ENCODE measurements around the gene HGF.

HGF gene

GRCh38 chr7:81777697-81778096 is 7.8 kb upstream of the HGF start:
- no peaks in the 10 kb centered on the region for H3K9me3 Mint-ChIP-seq
- H3K4me1 Mint-ChIP-seq, result peaks cover 11% of the 10 kb centered on the region
- H3K4me3 Mint-ChIP-seq, result no peak overlapping the region
- H3K36me3 Mint-ChIP-seq (ENCODE audit: low read depth), result no peaks in the 10 kb centered on the region
- H3K27ac Mint-ChIP-seq, result no peak overlapping the region
- H3K27me3 Mint-ChIP-seq (ENCODE audit: low read depth), result no peaks in the 10 kb centered on the region
- TF ChIP-seq, protein P1, sequence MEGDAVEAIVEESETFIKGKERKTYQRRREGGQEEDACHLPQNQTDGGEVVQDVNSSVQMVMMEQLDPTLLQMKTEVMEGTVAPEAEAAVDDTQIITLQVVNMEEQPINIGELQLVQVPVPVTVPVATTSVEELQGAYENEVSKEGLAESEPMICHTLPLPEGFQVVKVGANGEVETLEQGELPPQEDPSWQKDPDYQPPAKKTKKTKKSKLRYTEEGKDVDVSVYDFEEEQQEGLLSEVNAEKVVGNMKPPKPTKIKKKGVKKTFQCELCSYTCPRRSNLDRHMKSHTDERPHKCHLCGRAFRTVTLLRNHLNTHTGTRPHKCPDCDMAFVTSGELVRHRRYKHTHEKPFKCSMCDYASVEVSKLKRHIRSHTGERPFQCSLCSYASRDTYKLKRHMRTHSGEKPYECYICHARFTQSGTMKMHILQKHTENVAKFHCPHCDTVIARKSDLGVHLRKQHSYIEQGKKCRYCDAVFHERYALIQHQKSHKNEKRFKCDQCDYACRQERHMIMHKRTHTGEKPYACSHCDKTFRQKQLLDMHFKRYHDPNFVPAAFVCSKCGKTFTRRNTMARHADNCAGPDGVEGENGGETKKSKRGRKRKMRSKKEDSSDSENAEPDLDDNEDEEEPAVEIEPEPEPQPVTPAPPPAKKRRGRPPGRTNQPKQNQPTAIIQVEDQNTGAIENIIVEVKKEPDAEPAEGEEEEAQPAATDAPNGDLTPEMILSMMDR (IDR thresholded peaks at IDR 0.05; ENCODE audit: unreplicated experiment in 3 of 3), result no peak

DNA sequence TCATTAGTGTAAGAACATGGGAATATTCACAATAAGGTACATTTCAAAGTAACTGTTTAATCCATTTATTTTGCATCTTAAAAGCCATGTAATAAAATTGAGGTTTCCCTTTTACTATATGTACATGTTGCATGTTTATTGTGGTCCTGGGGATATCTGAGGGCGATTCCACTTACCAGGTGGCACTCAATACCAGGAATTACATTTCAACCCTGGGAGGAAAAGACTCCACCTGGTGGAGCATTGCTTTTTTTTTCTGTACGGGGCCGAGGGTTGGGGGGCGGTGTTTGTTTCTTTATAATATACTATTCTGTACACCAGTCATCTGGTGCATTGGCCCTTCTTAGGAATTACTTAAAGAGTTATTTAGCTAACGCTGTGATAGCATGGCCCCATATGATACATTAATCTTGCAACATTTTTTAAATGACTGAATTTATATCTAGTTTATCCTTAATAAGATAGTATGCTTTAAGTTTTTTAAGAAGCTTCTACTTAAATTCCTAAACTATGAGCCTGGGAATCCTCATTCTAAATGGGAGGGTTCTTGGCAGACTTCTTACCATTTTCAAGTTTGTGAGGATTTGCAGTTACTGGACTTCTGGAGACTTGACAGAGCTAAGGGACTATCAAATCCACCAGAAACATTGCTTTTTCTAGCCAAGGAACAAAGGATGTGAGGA is 7.2 kb upstream of the HGF start:
- Mint-ChIP-seq H3K9me3 (no peaks in the 10 kb centered on the region), H3K4me3 (no peak overlapping the region), H3K4me1 (peaks cover 8% of the 10 kb centered on the region), H3K36me3 (ENCODE audit: low read depth) (no peaks in the 10 kb centered on the region), H3K27ac (no peak overlapping the region), H3K27me3 (ENCODE audit: low read depth) (no peaks in the 10 kb centered on the region)
- TF ChIP-seq, protein P1 (IDR thresholded peaks at IDR 0.05; ENCODE audit: unreplicated experiment in 3 of 3), result no peak

GRCh38 chr7:81776161-81776560 is 6.3 kb upstream of the HGF start:
- Mint-ChIP-seq H3K36me3 (ENCODE audit: low read depth) (no peaks in the 10 kb centered on the region), H3K27me3 (ENCODE audit: low read depth) (no peaks in the 10 kb centered on the region), H3K27ac (no peak overlapping the region), H3K4me1 (no peaks in the 10 kb centered on the region), H3K9me3 (no peaks in the 10 kb centered on the region), H3K4me3 (no peak overlapping the region)
- TF ChIP-seq, protein P1 (IDR thresholded peaks at IDR 0.05; ENCODE audit: unreplicated experiment in 3 of 3), result no peak

DNA sequence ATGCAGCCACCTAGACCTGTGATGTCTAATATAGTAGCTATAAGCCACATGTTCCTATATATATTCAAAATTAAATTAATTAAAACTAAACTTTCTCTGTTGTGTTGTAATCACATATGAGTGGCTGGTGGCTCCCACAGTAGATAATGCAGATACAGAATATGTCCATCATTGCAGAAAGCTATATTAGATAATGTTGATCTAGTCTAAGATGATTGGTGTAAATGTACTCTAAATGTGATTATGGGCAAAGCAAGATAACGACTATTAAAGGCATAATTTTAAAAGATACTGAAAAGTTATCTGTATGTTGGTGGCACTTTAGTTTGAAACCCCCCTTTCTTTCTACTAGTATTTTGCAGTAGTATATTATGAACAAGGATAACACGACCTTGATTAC is 5.7 kb upstream of the HGF start:
- TF ChIP-seq, protein P1 (IDR thresholded peaks at IDR 0.05; ENCODE audit: unreplicated experiment in 3 of 3), result no peak
- Mint-ChIP-seq H3K27me3 (ENCODE audit: low read depth) (no peaks in the 10 kb centered on the region), H3K4me1 (no peaks in the 10 kb centered on the region), H3K9me3 (no peaks in the 10 kb centered on the region), H3K27ac (no peak overlapping the region), H3K36me3 (ENCODE audit: low read depth) (no peaks in the 10 kb centered on the region), H3K4me3 (no peak overlapping the region)

- Mint-ChIP-seq H3K36me3 (ENCODE audit: low read depth) (no peaks in the 10 kb centered on the region), H3K27ac (no peak overlapping the region), H3K4me1 (peaks cover 10% of the 10 kb centered on the region), H3K4me3 (no peak overlapping the region), H3K27me3 (ENCODE audit: low read depth) (no peaks in the 10 kb centered on the region), H3K9me3 (no peaks in the 10 kb centered on the region)
- TF ChIP-seq, protein P1 (IDR thresholded peaks at IDR 0.05; ENCODE audit: unreplicated experiment in 3 of 3), result no peak
Measured at GRCh38 chr7:81774551-81774950, 4.7 kb upstream of the HGF start.

DNA sequence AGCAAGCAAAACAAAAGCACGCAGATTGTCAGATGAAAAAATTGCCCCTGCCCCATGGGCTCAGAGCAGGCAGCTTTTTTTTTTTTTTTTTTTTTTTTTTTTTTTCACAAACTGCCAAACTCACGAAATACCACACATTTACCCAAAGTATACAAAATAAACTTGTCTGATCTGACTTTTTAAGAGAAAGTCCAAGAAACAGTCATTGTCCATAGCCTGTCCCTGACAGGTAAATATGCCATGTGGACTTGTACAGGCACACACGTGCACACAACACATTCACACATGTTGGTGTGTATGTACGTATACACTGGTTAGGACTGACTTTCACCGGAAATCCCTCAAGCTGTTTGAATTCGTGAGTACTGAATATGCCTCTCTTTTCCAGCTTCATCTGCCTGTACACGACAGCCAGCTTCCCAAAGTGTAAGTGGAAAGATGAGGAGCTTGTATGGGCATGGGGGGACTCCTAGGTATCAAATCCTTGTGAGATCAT is 929 bp upstream of the HGF start:
- TF ChIP-seq, protein P1 (IDR thresholded peaks at IDR 0.05; ENCODE audit: unreplicated experiment in 3 of 3), result no peak
- Mint-ChIP-seq H3K36me3 (ENCODE audit: low read depth) (no peaks in the 10 kb centered on the region), H3K27me3 (ENCODE audit: low read depth) (no peaks in the 10 kb centered on the region), H3K4me3 (no peak overlapping the region), H3K4me1 (peaks cover 35% of the 10 kb centered on the region), H3K9me3 (no peaks in the 10 kb centered on the region), H3K27ac (peak overlapping the region in 1 of 3 experiments; percentile 85)
